ENCODE results near the gene HIP1.
"Not testable (repeated sequence)": the region's sequence is repeated elsewhere in the genome, so short reads cannot be mapped to it uniquely, and the experiment has no call there.

Gene HIP1

DNA sequence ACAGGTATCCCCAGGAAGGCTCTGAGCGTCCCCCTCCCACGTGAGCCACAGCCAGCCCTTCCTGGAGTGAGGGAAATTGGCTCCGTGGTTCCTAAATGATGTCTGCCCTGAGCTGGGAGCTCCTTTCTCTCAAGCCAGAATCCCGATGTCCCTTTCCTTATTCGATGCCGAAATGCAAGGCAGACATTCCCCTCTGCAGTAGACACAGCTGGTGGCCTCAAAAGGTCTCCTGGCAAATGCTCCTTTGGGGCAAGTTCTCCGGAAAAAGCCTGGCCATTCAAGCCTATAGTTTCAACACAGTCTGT is 98.9 kb downstream of the HIP1 start:
- no peak for DNase-seq (ENCODE audit: low read depth)

DNA sequence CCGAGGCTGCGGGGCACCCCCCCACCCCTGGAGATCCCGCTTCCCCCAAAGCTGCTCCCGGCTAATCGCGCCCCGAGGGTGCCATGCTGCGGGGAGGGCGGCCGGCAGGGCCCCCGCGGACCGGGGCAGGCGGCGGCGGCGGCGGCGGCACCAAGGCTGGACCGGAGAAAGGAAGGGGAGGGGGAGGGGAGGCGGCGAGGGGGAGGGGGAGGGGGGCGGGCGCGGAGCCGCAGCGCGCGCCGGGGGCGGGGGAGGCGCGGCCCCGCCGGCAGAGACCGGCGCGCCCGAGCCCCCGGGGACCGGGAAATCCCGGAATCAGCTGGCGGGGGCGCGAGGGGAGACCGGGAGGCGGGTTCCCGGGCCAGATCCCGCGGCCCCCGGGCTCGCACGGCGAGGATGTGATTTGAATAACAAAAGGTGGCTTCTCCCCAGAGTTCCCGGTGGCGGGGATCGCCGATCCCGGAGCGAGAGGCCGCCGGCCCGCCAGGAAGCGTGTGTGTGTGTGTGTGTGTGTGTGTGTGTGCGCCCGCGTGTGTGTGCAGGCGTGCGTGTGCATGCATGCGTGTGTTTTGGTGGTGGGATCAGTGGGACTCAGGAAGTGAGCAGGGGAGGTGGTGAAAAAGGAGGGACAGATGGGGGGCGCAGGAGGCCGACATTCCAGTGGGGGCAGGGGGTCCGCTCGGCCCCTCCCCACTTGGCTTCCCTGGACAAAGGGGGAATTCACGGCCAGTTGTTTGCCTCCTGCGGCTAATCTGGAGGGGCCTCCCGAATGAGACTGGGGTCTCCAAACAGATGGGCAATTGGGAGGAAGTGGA is 99.5 kb downstream of the HIP1 start:
- peak; percentile 13 for DNase-seq (ENCODE audit: low read depth)

DNA sequence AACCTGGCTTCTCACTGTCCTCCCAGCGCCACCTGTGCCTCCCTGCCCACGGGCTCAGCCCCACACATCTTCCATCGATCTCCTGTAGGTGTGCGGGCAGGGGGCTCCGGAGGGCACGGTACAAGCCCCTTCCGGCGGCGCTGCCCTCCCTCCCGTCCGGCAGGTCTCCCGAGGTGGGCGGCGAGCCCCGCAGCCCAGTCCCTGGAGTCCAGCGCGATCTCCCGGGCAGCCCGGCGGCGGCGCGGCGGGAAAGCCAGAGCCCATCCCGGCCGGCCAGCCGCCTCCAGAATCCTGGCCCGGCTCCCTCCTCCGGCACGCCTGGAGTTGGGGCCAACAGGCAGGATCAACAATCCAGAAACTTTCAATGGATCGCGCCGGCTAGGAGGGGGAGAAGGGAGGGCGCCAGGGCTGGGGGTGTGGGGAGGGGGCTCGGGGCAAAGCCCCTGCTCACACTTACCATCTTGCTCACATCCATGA is 100.1 kb downstream of the HIP1 start:
- DNase-seq (ENCODE audit: low read depth), result no peak

DNA sequence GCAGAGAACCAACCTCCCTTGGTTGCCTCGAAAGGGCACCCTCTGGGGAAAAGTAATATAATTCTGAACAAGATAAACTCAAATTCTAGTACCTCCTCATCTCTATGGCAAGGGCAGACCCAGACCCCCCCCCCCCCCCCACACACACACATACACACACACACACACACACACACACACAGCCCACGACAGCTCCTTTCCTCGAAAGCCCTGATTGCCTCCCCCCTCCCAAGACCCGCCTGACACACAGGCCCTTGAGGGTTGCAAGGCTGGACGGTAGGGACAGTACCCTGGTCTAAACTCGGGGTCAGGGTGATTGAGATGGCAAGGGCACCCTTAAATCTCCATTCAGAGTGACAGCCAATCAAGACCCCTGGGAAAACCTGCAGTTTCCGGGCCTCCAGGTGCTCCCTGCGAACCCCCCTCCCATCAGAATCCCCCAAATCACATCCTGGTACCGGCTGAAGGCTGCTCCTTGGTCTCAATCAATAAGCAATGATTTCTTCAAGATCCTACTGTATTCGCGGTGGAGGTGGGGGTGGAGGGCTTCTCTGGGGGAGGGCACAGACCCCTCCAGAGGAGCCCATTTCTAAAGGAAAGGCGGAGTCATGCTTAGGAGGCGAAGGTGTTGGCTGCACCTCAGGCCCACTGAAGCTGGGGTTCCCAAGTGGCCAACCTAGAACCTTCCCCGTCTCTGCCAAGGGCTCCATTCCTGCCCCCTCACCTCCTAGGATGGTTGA is 100.7 kb downstream of the HIP1 start:
- no peak for DNase-seq (ENCODE audit: low read depth)

DNA sequence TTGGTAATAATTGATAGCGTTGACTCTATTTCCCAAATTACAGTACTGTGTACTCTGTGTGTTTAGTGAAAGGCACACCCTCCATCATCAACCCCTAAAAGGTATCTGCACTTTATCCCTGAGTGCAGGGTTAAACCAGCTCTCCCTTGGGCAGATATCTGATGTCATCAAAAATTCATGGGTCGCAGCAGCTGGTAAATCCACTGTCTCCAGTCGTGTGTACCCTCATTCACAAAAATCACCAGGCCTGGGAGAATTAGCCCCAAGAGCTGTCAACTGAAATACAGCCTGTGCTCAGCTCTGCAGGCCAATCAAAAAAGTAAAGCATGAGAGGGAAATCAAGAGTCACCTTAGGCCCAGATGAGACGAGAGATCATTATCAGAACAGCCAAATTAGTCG is 103.7 kb downstream of the HIP1 start:
- no peak for DNase-seq (ENCODE audit: low read depth)

DNA sequence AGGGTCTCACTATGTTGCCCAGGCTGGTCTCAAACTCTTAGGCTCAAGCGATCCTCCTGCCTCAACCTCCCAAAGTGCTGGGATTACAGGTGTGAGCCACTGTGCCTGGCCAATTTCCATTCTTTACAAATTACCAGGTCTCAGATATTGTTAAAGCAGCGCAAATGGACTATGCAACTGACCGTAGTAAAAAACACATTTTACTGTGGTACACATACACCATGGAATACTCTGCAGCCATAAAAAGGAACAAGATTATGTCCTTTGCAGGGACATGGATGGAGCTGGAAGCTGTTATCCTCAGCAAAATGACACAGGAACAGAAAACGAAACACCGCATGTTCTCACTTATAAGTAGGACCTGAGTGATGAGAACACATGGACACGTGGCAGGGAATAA is 106.2 kb downstream of the HIP1 start:
- not testable (repeated sequence) for DNase-seq (ENCODE audit: low read depth)

DNA sequence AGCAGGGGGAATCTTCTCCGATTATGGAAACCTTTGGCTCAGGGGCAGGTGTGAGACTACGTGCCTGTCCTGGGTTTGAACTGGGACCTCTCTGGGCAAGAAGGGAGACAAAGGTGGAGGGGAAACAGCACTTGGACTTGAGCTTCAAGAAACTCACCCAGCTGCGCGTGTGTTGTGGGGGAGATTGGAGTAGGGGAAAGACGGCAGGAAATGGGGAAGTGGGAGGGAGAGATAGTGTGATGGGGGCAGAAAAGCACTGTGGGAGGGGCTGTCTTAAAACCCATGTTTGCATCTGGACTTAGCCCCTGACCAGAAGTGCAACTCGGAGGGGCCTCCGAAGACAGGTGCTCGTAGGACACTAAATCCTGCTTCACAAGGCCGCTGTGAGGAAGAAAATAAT is 107.0 kb downstream of the HIP1 start:
- no peak for DNase-seq (ENCODE audit: low read depth)

DNA sequence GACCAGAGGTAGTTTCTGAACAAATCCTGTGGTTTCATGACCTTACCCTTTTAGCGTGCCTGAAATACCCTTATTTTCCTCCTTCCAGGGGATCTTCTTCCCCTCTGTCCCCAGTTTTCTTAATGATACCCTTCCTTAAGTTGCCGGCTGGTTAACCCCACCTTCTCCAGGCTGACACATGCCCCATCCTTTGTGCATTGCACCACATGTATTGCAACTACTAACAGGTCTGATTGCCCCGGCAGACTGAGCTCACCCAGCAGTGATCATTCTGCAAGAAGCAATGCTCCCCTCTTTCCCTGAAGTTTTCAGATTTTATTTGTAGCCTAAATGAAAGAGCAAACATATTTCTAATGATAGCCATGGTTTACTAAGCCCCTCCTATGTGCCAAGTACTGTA is 108.2 kb downstream of the HIP1 start:
- no peak for DNase-seq (ENCODE audit: low read depth)

DNA sequence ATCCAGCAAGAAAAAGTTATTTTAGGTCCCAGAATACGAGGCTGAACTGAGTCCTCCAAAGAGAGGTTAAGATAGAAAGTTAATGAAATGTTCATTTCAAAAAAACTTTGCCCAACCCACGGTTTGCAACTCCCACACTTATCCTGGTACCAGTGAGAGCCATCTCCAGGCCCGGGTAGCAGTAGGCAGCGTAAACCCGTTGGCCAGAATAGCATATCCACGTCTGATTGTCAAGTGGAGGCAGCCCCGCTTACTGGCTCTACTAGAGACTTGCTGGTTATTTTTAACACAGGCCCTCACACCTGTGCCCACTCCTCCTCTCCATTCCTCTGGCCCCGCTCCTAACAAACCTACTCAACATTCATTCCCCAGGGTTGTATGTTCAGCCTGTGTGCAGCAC is 109.7 kb downstream of the HIP1 start:
- no peak for DNase-seq (ENCODE audit: low read depth)

DNA sequence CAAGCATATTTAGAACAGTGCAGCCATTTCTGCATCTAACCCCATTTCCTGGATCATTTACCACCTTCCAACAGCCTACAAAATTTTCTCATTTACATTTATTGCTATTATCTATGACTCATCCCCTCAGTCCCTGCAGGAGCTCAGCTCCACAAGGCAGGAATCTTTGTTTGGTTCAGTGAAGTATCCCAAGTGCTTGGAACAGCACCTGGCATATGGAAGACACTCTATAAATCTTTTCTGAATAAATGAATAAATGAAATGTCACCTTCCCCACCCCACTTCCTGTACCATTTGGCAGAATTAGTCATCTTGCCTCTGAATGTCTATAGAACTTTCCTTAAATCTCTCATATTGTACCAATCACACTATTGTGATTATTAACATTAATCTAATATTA is 110.7 kb downstream of the HIP1 start:
- DNase-seq (ENCODE audit: low read depth), result no peak

DNA sequence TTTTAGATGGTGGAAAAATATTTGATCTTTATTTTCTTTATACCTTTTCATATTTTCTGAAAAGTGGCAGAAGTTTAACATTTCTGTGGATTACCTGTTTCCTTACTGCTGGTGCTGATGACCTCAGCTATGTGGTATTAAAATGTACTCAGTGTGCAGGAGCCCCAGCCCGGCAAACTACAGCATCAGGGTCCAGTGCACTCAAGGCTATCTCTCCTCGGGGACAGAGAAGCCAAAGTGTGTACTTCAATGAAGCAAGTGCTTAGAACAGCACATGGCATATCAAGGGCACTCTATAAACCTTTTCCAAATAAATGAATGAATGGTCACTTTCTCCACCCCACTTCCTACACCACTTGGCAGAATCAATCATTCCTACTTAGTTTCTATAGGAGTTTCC is 111.8 kb downstream of the HIP1 start:
- no peak for DNase-seq (ENCODE audit: low read depth)

DNA sequence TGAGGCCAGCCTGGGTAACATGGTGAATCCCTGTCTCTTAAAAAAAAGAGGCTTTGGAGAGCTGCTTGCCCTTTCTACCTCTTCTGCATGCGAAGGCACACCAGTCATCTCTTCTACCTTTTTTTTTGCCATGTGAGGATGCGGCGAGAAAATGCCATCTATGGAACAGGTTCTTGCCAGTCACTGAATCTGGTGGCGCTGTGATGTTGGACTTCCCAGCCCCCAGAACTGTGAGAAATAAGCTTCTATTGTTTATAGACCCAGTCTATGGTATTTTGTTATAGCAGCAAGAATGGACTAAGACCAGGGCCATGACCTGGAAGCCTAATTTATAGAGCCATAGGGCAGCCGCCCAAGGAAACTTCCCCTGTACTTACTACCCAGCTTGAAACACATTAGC is 112.9 kb downstream of the HIP1 start:
- no peak for DNase-seq (ENCODE audit: low read depth)

DNA sequence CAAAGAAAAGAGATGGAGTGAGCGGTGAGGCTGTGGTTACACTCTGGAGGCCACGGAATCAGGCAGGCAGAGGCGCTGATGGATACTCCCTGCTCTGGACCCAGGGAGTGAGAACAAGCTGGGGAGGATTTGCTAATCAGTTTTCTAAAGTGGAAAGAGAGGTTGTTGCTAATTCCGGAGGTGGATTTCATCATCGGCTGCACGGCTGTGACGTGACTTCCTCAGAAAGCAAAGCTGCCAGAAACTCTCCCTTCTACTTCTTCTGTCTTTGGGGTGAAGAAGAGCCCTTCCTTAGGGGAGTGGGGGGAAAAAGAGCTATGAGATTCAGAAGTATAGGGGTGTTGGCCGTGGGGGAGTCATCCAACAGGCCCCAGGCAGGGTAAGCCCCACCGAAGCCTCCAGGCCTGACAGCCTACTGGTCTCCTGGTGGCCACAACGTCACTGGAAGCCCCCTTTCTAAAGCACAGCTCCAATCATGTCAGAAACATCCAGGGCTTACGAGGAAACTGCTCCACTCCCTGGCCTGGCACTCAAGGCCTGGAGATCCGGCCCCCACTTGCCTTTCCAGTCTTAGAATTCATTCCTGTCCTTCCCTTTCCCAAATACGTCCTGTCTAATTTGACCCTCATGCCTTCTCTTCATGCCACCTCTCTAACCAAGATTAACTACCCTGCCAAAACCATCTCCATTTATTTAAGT is 114.5 kb downstream of the HIP1 start:
- DNase-seq (ENCODE audit: low read depth), result no peak

DNA sequence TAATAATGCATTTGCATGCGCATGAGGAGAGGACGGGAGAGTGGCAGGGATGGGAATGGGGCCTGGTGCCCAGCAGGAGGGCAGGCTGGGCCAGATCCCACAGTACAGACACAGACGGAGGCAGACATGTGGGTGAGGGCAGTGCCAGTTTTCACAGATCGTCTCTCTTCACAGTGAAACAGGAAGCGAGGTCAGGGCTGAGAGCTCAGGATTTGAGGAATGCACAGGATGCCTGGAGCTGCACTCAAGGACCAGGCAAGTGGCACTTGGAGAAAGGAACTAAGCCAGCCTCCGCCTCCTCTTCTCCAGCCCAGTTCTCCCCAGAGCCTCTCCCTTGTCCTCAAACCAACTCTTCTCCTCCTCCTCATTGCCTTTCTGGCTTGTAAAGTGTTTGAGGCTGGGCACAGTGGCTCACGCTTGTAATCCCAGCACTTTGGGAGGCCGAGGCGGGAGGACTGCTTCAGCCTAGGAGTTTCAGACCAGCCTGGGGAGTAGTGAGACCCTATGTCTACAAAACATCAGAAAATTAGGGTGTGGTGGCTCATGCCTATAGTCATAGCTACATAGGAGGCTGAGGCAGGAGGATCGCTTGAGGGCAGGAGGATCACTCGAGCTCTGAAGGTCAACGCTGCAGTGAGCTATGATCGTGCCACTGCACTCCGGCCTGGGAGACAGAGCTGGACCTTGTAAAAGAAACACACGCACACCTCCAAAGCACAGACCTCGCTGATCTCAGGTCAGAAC is 115.2 kb downstream of the HIP1 start:
- no peak for DNase-seq (ENCODE audit: low read depth)

DNA sequence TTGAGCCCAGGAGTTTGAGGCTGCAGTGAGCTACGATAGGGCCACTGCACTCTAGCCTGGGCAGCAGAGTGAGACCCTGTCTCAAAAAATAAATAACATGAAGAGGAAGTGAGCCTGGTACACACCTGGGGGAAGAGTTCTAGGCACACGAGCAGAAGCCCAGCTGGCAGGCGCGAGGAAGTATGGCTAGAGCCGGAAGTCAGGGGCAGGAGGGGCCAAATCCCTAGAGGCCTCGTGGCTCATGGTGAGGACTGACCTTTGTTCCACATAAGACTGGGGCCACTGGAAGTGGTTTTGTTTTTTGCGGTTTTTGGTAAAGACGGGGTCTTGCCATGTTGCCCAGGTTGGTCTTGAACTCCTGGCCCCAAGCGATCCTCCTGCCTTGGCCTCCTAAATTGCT is 117.6 kb downstream of the HIP1 start:
- DNase-seq (ENCODE audit: low read depth), result no peak

DNA sequence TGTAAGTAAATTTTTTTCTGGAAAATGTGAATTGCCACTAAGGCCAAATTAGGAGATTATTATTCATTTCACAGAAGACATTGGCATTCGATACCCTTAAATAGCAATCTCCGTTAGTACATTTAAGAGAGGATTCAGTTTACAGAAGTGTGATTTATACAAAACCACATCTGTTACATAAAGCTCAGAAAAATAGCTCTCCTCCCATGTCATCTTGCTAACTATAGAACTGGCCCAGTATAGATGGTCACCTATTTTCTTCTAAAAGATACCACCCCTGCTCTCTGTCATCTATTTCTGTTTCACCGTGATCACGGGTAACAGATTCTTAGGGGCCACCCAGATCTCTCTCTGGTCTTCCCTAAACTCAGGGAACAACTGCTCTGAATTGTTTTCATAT is 119.1 kb downstream of the HIP1 start:
- no peak for DNase-seq (ENCODE audit: low read depth)

DNA sequence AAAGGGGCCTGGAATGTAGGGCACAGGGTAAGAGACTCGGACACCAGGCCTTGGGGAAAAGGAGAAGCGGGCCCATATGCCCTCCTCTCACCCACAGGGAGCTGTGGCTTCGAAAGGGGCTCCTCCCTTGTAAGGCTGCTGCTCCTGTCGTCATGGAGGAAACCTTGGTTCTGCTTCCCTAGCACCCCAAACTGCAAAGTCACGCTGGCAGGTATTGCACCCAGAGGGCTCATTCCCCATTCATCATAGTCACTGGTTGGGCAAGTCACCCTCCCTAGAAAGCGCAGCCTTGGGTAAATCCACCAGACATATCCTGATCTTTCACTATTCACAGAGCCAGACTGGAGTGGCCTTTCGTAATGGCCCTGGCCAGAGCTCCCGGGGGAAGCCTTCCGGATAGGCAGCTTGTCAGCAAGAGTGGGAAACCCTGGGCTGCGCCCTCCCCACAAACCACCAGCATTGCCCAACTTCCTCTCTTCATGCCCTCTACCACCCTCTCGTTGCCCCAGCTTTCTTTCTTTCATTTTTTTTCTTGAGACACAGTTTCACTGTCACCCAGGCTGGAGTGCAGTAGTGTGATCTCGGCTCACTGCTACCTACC is 121.0 kb downstream of the HIP1 start:
- DNase-seq (ENCODE audit: low read depth), result peak; percentile 23

DNA sequence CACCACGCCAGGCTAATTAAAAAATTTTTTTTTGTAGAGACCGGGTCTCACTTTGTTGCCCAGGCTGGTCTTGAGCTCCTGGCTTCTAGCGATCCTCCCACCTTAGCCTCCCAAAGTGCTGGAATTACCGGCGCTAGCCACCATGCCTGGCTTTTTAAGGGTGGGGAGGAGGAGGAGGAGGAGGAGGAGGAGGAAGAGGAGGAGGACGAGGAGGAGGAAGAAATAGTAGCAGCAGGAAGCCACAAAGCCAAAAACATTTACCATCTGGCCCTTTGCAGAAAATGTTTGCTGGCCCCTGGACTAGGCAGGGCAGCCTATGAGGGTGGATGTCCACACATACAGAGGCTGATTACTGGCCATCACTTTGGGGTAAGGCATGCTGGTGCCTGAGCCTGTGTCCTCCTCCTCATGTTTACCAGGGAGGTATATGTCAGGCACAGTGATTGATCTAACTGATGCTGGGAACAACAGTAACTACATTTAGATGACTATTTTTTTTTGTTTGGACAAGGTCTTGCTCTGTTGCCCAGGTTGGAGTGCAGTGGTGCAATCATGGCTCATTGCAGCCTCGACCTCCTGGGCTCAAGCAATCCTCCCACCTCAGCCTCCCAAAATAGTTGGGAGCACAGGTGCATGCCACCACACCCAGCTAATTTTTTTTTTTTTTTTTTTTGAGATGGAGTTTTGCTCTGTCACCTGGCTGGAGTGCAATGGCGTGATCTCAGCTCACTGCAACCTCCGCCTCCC is 122.1 kb downstream of the HIP1 start:
- no peak for DNase-seq (ENCODE audit: low read depth)

DNA sequence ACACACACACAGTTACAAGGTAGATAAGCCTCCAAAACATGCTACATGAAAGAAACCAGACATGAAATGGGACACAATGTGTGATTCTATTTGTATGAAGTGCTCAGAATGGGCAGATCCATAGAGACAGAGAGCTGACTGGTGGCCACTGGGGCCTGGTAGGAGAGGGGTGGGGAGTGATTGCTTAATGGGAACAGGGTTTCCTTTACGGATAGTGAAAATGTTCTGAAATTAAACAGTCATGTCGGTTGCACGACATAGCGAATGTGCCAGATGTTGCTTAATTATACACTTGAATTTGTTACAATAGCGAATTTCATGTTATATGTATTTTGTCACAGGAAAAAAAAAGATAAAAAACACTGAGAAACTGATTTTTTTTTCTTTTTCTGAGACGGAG is 124.3 kb downstream of the HIP1 start:
- DNase-seq (ENCODE audit: low read depth), result no peak

DNA sequence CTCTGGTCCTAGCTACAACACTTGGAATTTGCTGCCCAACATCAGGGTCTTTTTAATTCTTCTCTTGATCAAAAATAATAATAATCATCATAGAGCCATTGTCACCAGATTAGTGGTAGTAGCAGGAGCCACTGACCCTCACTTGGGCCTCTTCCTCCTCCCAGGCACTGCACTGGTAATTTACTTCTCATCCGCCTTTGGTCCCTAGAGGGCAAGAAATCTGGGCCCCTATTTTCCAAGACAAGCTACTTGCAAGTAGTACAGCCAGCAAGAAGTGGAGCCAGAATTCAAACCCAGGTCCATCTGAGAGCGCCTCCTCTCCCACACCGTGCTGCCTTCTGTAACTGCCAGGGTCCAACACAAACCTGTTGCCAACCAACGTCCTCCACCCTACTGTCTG is 125.4 kb downstream of the HIP1 start:
- DNase-seq (ENCODE audit: low read depth), result no peak

DNA sequence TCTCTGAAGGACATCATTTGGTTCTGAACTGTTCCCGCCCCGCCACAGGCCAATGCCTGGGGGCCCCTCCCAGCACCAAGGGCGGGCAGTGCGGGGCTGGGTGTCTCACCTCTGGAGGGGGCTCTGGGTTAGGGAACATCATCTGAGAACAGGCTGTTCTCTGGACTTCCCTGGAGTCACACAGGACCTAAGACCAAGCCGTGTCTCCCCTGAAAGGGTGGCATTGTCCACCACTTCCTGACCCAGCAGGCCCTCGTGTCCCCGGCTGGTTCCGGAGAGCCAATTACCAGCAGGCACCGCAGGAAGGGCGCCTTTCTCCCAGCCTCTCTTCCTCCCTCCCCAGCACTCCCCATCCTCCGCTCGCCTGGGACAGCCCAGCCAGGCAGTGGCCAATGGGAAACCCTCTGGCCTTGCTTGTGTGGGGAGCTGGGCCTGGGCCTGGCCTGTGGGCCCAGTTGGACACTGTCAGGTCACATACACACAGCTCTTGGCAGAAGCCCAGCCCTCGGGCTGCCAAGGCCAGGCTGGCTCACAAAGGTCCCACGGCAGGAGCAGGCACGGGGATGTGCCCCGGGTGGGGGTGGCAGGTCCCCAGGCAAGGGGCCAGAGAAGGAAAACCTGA is 127.1 kb downstream of the HIP1 start:
- DNase-seq (ENCODE audit: low read depth), result no peak

Data from activated T-cell treated with anti-CD3 and anti-CD28 coated beads for 1 hour (primary cell).